ENCODE results near the gene USE1.

DNA sequence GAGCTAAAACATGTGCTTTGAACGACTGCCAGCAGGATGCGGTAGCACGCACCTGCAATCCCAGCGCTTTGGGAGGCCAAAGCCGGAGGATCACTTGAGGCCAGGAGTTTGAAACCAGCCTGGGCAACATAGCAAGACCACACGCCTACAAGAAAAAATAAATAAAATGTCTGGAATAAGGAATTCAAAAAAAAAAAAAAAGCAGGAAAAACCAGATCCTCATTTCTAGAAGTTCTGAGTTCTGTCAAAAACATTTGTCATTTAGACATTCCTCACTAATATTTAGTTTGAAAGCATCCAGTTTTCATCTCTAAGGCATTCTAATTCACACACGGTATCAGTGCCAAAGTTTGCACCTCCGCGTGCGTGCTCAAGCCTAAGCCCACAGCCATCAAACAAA, 36.9 kb upstream of the USE1 start:
- TF ChIP-seq, protein P1, sequence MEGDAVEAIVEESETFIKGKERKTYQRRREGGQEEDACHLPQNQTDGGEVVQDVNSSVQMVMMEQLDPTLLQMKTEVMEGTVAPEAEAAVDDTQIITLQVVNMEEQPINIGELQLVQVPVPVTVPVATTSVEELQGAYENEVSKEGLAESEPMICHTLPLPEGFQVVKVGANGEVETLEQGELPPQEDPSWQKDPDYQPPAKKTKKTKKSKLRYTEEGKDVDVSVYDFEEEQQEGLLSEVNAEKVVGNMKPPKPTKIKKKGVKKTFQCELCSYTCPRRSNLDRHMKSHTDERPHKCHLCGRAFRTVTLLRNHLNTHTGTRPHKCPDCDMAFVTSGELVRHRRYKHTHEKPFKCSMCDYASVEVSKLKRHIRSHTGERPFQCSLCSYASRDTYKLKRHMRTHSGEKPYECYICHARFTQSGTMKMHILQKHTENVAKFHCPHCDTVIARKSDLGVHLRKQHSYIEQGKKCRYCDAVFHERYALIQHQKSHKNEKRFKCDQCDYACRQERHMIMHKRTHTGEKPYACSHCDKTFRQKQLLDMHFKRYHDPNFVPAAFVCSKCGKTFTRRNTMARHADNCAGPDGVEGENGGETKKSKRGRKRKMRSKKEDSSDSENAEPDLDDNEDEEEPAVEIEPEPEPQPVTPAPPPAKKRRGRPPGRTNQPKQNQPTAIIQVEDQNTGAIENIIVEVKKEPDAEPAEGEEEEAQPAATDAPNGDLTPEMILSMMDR (IDR thresholded peaks at IDR 0.05) = no peak
- no peak for TF ChIP-seq POLR2A (IDR thresholded peaks at IDR 0.05)
